GM12878 (cell line): ENCODE data around the gene RASD1. TPM values are rescaled to one million over a fixed set of nuclear protein-coding genes. Genes with fewer than 3 reads are reported as not detected.

Source experiments
- ATAC-seq: fragments of 200-7000 bp; cut with Tn5 transposase; 3 replicates; pipeline ENCODE4 v1.9.1; 2020; ENCODE audit warnings: mild to moderate bottlenecking, moderate library complexity
- BruUV-seq: library from RNA; stranded (reverse); fragments of 400-500 nt; replicated peaks from 2 replicates; lab custom pipeline; 2021; lab: Mats Ljungman, UMichigan
- CTCF ChIA-PET: fragments of 300-600 bp; sonication (Branson Sonifier 250); formaldehyde crosslinking; extraction: SDS; loops from one replicate; lab custom pipeline; 2021; ENCODE audit warnings: inconsistent platforms; lab: Yijun Ruan, JAX
- POLR2A ChIA-PET: fragments of 350-600 bp; formaldehyde crosslinking; extraction: SDS; loops from one replicate; lab custom pipeline; 2021; ENCODE audit warnings: inconsistent platforms; lab: Charles Lee
- RAD21 ChIA-PET: fragments of 300-600 bp; sonication (Branson Sonifier 250); formaldehyde crosslinking; loops from one replicate; lab custom pipeline; 2023; ENCODE audit warnings: antibody characterized with exemption; ENCODE audit not compliant: unreplicated experiment; lab: Charles Lee
- SMC1A ChIA-PET: fragments of 300-600 bp; sonication (Branson Sonifier 250); formaldehyde crosslinking; loops from one replicate; lab custom pipeline; 2023; ENCODE audit not compliant: unreplicated experiment, uncharacterized antibody; lab: Charles Lee
- DNase-seq: peaks from one replicate; pipeline ENCODE4 v3.0.0-alpha.2; 2011; ENCODE audit warnings: low read depth, low spot score
- FAIRE-seq: peaks from 3 replicates; lab custom pipeline; 2011; peaks lifted over from hg19 to GRCh38; lab: Jason Lieb, UNC
- H2AFZ ChIP-seq: 2 replicates; pipeline ENCODE4 v1.6.0; 2011; ENCODE audit warnings: low read depth, low read length, control low read depth; ENCODE audit not compliant: control insufficient read depth
- H3K27ac ChIP-seq: 2 replicates; pipeline ENCODE4 v1.5.1; 2011; ENCODE audit warnings: control low read depth; ENCODE audit not compliant: control insufficient read depth, insufficient read depth
- H3K27me3 ChIP-seq, 2 experiments: replicated peaks in 1 of 2; 2 replicates each; pipeline versions ENCODE4 v1.6.0 to v1.6.1; 2011; ENCODE audit warnings: low read length in 1 of 2; ENCODE audit not compliant: control insufficient read depth in 2 of 2, insufficient read depth in 2 of 2
- H3K36me3 ChIP-seq, 2 experiments: 2 replicates each; pipeline ENCODE4 v1.5.1; 2011; ENCODE audit warnings: low read length in 1 of 2; ENCODE audit not compliant: control insufficient read depth in 2 of 2, insufficient read depth in 2 of 2
- H3K4me1 ChIP-seq: 2 replicates; pipeline ENCODE4 v1.6.1; 2011; ENCODE audit warnings: mild to moderate bottlenecking, low read length, moderate library complexity, mixed read lengths; ENCODE audit not compliant: control insufficient read depth, insufficient read depth
- H3K4me2 ChIP-seq: 2 replicates; pipeline ENCODE4 v1.6.0; 2011; ENCODE audit warnings: control low read depth; ENCODE audit not compliant: control insufficient read depth, insufficient read depth
- H3K4me3 ChIP-seq: fragments of 200-600 bp; sonication (generic); 2 replicates; pipeline ENCODE4 v1.5.1; 2016
- H3K79me2 ChIP-seq: 2 replicates; pipeline ENCODE4 v1.6.0; 2011; ENCODE audit warnings: low read length; ENCODE audit not compliant: control insufficient read depth, insufficient read depth
- H3K9ac ChIP-seq: 2 replicates; pipeline ENCODE4 v1.8.0; 2011; ENCODE audit warnings: low read length, control low read depth, mixed read lengths; ENCODE audit not compliant: control insufficient read depth, insufficient read depth
- H3K9me3 ChIP-seq: replicated peaks from 3 replicates; pipeline ENCODE4 v1.5.1; 2011; ENCODE audit warnings: mild to moderate bottlenecking, low read length; ENCODE audit not compliant: control insufficient read depth, insufficient read depth
- H4K20me1 ChIP-seq: 2 replicates; pipeline ENCODE4 v1.6.0; 2011; ENCODE audit not compliant: control insufficient read depth, insufficient read depth
- CBFB ChIP-seq: IDR thresholded peaks from 2 replicates; pipeline ENCODE4 v1.6.1; 2016; ENCODE audit warnings: antibody characterized with exemption, low read depth
- CHD4 ChIP-seq: fragments of 200-600 bp; sonication (generic); IDR thresholded peaks from 2 replicates; pipeline ENCODE4 v1.6.1; 2016; ENCODE audit warnings: mild to moderate bottlenecking
- IRF4 ChIP-seq: IDR thresholded peaks from 2 replicates; pipeline ENCODE4 v1.6.1; 2011; ENCODE audit warnings: low read depth, low read length
- PML ChIP-seq: IDR thresholded peaks from 2 replicates; pipeline ENCODE4 v1.6.1; 2012; ENCODE audit warnings: low read length, inconsistent platforms
- PRDM15 ChIP-seq: fragments of 450-650 bp; formaldehyde crosslinking; IDR thresholded peaks from 2 replicates; pipeline ENCODE4 v1.4.0; 2020; ENCODE audit warnings: mild to moderate bottlenecking, moderate library complexity
- SREBF2 ChIP-seq: IDR thresholded peaks from 2 replicates; pipeline ENCODE4 v1.6.1; 2012; ENCODE audit warnings: mild to moderate bottlenecking, low read length
- YY1 ChIP-seq: IDR thresholded peaks from 2 replicates; pipeline ENCODE4 v1.6.1; 2011; ENCODE audit warnings: low read depth, mild to moderate bottlenecking, low read length
- ZBTB11 ChIP-seq: fragments of 450-650 bp; formaldehyde crosslinking; IDR thresholded peaks from 2 replicates; pipeline ENCODE4 v1.5.0; 2022; ENCODE audit warnings: mild to moderate bottlenecking, missing genetic modification characterization
- WGBS: methylation state at CpG from one replicate; pipeline ENCODE4 v1.1.6; 2016; ENCODE audit warnings: low lambda C conversion rate; ENCODE audit not compliant: insufficient replicate concordance, insufficient coverage; ENCODE audit errors: missing lambda C conversion rate; 5-methylcytosine and 5-hydroxymethylcytosine counted together
- in situ Hi-C: fragments of 300-500 bp; cut with MboI; formaldehyde crosslinking; loops from 9 replicates; pipeline ENCODE4 v1.14.3; 2018; ENCODE audit warnings: mixed read lengths
- intact Hi-C: fragments of 100-400 bp; cut with micrococcal nuclease; formaldehyde crosslinking; loops from one replicate; pipeline ENCODE4 v1.14.2; 2022; ENCODE audit not compliant: unreplicated experiment
- polyA plus RNA-seq, 11 experiments: library from polyadenylated mRNA; depleted of rRNA in 4 of 11; unstranded in 6 of 11; stranded (reverse) in 5 of 11; fragments of >200 nt; fragmentation: Nextera tagmentation in 4 of 11; fragmentation: Illumina TruSeq in 1 of 11; extraction: Ambion mirVana in 4 of 11; extraction: Trizol in 1 of 11; gene quantifications; 1 replicate in 1 of 11; 2 replicates in 10 of 11; pipeline versions ENCODE4 v1.2.1 to v1.2.3, GENCODE V29; 2011 to 2016; ENCODE audit warnings: inconsistent platforms in 2 of 11, missing spikeins in 2 of 11, low read depth in 1 of 11
- total RNA-seq, 4 experiments: library from RNA; depleted of rRNA in 3 of 4; stranded (reverse); fragments of >200 nt in 3 of 4; fragmentation: Illumina TruSeq in 1 of 4; extraction: Trizol in 1 of 4; gene quantifications; 2 replicates each; pipeline versions ENCODE4 v1.2.1 to v1.2.3, GENCODE V29; 2013 to 2021

Gene RASD1
- total and polyA plus RNA-seq, 10 of the 15 experiments (the other 5 are each of a cell fraction or from before 2014, with no cell fraction given) = 0.14 to 0.33 TPM; not detected in 8

DNA sequence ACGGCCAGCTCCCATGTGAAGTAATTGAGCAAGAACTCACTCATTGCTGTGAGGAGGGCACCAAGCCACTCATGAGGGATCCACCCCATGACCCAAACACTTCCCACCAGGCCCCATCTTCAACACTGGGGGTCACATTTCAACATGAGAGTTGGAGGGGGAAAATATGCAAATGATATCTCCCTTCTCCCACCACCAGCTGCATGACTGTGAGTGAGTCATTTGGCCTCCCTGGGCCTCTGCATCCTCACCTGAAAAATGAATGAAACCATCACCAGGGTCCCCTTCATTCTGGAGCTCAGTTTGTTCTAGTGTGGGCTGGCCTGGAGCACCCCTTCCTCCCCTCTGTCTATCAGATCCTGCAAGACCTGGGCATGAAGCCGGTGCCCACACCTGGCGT lies 26.2 kb downstream of the RASD1 start:
- in situ Hi-C loops = no loop called here
- Histone ChIP-seq H3K4me2 (no peak overlapping the region), H3K4me1 (no peaks in the 10 kb centered on the region), H3K4me3 (no peak overlapping the region), H2AFZ (no peak overlapping the region), H4K20me1 (no peaks in the 10 kb centered on the region), H3K27ac (no peak overlapping the region), H3K9ac (no peak overlapping the region), H3K79me2 (no peaks in the 10 kb centered on the region), H3K9me3 (no peaks in the 10 kb centered on the region; the same call in 2 of the 3 replicates), H3K36me3 (no peaks in the 10 kb centered on the region), H3K27me3 (peaks cover 0 to 3% of the 10 kb centered on the region in 2 experiments; a peak in 1 of 4 replicates)
- TF ChIP-seq CHD4 = no peak
- TF ChIP-seq IRF4 = no peak
- no peak for TF ChIP-seq SREBF2
- TF ChIP-seq ZBTB11 = no peak
- no peak for TF ChIP-seq YY1
- no peak for TF ChIP-seq PRDM15 (CRISPR knock-in tag)
- no peak for TF ChIP-seq PML
- TF ChIP-seq CBFB = no peak
- ChIA-PET RAD21 (no interaction called here), SMC1A (no interaction called here), POLR2A (no interaction called here), CTCF (no interaction called here)
- no peak for ATAC-seq
- 63% methylated on average over 3 of the region's 3 CpGs for WGBS
- intact Hi-C loops = no loop called here
- BruUV-seq = no TSS peak
- DNase-seq = no peak
- no peak for FAIRE-seq
